ENCODE data around the gene MED13.
"Not testable (repeated sequence)": the region's sequence is repeated elsewhere in the genome, so short reads cannot be mapped to it uniquely, and the experiment has no call there.

DNA sequence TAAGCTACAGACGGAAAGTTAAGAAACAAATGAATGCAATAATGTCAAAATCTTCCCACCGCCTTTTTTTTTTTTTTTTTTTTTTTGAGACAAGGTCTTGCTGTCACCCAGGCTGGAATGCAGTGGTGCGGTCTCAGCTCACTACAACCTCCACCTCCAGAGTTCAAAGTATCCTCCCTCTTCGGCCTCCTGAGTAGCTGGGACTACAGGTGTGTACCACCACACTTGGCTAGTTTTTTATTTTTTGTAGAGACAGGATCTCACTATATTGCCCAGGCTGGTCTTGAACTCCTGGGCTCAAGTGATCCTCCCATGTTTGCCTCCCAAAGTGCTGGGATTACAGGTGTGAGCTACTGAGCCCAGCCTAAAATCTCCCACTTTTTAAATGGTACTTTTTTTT, 66.5 kb downstream of the MED13 start:
- not testable (repeated sequence) for TF ChIP-seq CBX3 (IDR thresholded peaks at IDR 0.05; ENCODE audit: low read depth); JUND (IDR thresholded peaks at IDR 0.05); POLR2A (IDR thresholded peaks at IDR 0.05; ENCODE audit: borderline replicate concordance, extremely low read depth, insufficient read depth, insufficient read length); EGR1 (IDR thresholded peaks at IDR 0.05; ENCODE audit: low read depth); POLR2AphosphoS5 (IDR thresholded peaks at IDR 0.05; ENCODE audit: low read depth, low read length); EZH2 (IDR thresholded peaks at IDR 0.05); RAD21 (IDR thresholded peaks at IDR 0.05; ENCODE audit: low read depth); EZH2phosphoT487 (IDR thresholded peaks at IDR 0.05; ENCODE audit: borderline replicate concordance); SIN3A (IDR thresholded peaks at IDR 0.05; ENCODE audit: low read depth); ZFX (IDR thresholded peaks at IDR 0.05); CEBPB (IDR thresholded peaks at IDR 0.05; ENCODE audit: low read depth)
- TF ChIP-seq, protein P1, sequence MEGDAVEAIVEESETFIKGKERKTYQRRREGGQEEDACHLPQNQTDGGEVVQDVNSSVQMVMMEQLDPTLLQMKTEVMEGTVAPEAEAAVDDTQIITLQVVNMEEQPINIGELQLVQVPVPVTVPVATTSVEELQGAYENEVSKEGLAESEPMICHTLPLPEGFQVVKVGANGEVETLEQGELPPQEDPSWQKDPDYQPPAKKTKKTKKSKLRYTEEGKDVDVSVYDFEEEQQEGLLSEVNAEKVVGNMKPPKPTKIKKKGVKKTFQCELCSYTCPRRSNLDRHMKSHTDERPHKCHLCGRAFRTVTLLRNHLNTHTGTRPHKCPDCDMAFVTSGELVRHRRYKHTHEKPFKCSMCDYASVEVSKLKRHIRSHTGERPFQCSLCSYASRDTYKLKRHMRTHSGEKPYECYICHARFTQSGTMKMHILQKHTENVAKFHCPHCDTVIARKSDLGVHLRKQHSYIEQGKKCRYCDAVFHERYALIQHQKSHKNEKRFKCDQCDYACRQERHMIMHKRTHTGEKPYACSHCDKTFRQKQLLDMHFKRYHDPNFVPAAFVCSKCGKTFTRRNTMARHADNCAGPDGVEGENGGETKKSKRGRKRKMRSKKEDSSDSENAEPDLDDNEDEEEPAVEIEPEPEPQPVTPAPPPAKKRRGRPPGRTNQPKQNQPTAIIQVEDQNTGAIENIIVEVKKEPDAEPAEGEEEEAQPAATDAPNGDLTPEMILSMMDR (IDR thresholded peaks at IDR 0.05 in 2 of 3, conservative IDR thresholded peaks at IDR 0.05 in 1 of 3; ENCODE audit: borderline replicate concordance in 1 of 3, insufficient read depth in 1 of 3, low read depth in 2 of 3, low read length in 2 of 3), result not testable (repeated sequence)
- TF ChIP-seq, protein P2, sequence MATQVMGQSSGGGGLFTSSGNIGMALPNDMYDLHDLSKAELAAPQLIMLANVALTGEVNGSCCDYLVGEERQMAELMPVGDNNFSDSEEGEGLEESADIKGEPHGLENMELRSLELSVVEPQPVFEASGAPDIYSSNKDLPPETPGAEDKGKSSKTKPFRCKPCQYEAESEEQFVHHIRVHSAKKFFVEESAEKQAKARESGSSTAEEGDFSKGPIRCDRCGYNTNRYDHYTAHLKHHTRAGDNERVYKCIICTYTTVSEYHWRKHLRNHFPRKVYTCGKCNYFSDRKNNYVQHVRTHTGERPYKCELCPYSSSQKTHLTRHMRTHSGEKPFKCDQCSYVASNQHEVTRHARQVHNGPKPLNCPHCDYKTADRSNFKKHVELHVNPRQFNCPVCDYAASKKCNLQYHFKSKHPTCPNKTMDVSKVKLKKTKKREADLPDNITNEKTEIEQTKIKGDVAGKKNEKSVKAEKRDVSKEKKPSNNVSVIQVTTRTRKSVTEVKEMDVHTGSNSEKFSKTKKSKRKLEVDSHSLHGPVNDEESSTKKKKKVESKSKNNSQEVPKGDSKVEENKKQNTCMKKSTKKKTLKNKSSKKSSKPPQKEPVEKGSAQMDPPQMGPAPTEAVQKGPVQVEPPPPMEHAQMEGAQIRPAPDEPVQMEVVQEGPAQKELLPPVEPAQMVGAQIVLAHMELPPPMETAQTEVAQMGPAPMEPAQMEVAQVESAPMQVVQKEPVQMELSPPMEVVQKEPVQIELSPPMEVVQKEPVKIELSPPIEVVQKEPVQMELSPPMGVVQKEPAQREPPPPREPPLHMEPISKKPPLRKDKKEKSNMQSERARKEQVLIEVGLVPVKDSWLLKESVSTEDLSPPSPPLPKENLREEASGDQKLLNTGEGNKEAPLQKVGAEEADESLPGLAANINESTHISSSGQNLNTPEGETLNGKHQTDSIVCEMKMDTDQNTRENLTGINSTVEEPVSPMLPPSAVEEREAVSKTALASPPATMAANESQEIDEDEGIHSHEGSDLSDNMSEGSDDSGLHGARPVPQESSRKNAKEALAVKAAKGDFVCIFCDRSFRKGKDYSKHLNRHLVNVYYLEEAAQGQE (IDR thresholded peaks at IDR 0.05; ENCODE audit: low read depth), result not testable (repeated sequence)
- TF ChIP-seq, protein P3, sequence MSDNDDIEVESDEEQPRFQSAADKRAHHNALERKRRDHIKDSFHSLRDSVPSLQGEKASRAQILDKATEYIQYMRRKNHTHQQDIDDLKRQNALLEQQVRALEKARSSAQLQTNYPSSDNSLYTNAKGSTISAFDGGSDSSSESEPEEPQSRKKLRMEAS (IDR thresholded peaks at IDR 0.05), result not testable (repeated sequence)

Data from HCT116 (cell line).